ENCODE results near the gene ANO1. TPM values are rescaled to one million over a fixed set of nuclear protein-coding genes. Genes with fewer than 3 reads are reported as not detected.
A peak's percentile ranks its signal among the peaks of the same experiment; 100 is the strongest.

Gene ANO1
- total RNA-seq = 100 to 1,000 TPM in 1 of 2 donors, 10 to 100 TPM in 1; 65.6 to 136 TPM
- 10 to 100 TPM; 25.5 to 73.9 TPM for polyA plus RNA-seq
- long read RNA-seq, donor 1, partial matches to known transcripts = 45 of 97 reads
- long read RNA-seq, donor 1, other reads (novel, unspliced or antisense) = 52 of 97 reads
- long read RNA-seq, donor 2, partial matches to known transcripts = 13 of 25 reads
- long read RNA-seq, donor 2, other reads (novel, unspliced or antisense) = 12 of 25 reads

- intact Hi-C loops (cut with DNase I) = loop anchor here (2.0 to 5.0 kb wide), 4 partner anchors 91 to 161 kb away; no protein-coding TSS in a partner anchor
- Histone ChIP-seq H3K4me1 (ENCODE audit: control insufficient read depth in 1 of 2, insufficient read depth in 2 of 2, low read length in 2 of 2) (peaks cover 0 to 4% of the 10 kb centered on the region in 2 donors), H3K27ac (ENCODE audit: low read depth in 1 of 2, low read length in 2 of 2) (peak within 1 kb of the TSS; percentile 83 to 92), H3K4me3 (ENCODE audit: low read length in 2 of 2) (peak within 1 kb of the TSS; percentile 67 to 81), H3K9me3 (ENCODE audit: control insufficient read depth, low read length) (no peaks in the 10 kb centered on the region), H3K36me3 (ENCODE audit: control insufficient read depth in 1 of 2, insufficient read depth in 2 of 2, low read length in 1 of 2) (no peaks in the 10 kb centered on the region), H3K27me3 (ENCODE audit: control insufficient read depth in 1 of 2, insufficient read depth in 2 of 2, low read length in 1 of 2) (no peaks in the 10 kb centered on the region)
- 0% methylated on average over 52 to 87 of the region's 87 CpGs for WGBS, 2 donors
- DNase-seq (peak; percentile 50 to 83), ATAC-seq (ENCODE audit: low FRiP score) (no peak)
Observed at GRCh38 chr11:70078095-70078780, at the start of gene ANO1. TSS of gene ANO1 (plus strand) at chr11:70078317. CDS start at chr11:70078607, 290 bp downstream.

GRCh38 chr11:70029115-70029860, 48.8 kb upstream of the ANO1 start:
- peak overlapping the region in 1 of 2 donors; percentile 6 for H3K27ac ChIP-seq (ENCODE audit: low read depth in 1 of 2, low read length in 2 of 2)
- intact Hi-C loops (cut with DNase I) = no loop called here
- ATAC-seq (ENCODE audit: low FRiP score) = peak; percentile 39

GRCh38 chr11:70029861-70030380, 48.2 kb upstream of the ANO1 start:
- H3K4me3 ChIP-seq (ENCODE audit: low read length in 2 of 2) = no peak overlapping the region

More at GRCh38 chr11:70029115-70029860, 48.8 kb upstream of the ANO1 start:
- no peak overlapping the region for H3K4me3 ChIP-seq (ENCODE audit: low read length in 2 of 2)
- no peaks in the 10 kb centered on the region for H3K36me3 ChIP-seq (ENCODE audit: control insufficient read depth in 1 of 2, insufficient read depth in 2 of 2, low read length in 1 of 2)
- no peak for DNase-seq
- no peaks in the 10 kb centered on the region for H3K27me3 ChIP-seq (ENCODE audit: control insufficient read depth in 1 of 2, insufficient read depth in 2 of 2, low read length in 1 of 2)
- WGBS, 2 donors = 46 to 52% methylated on average over 14 of the region's 14 CpGs
- no peaks in the 10 kb centered on the region for H3K4me1 ChIP-seq (ENCODE audit: control insufficient read depth in 1 of 2, insufficient read depth in 2 of 2, low read length in 2 of 2)
- no peaks in the 10 kb centered on the region for H3K9me3 ChIP-seq (ENCODE audit: control insufficient read depth, low read length)

GRCh38 chr11:70030412-70030811, 47.7 kb upstream of the ANO1 start:
- 86 to 89% methylated on average over 7 of the region's 7 CpGs for WGBS, 2 donors
- H3K27me3 ChIP-seq (ENCODE audit: control insufficient read depth in 1 of 2, insufficient read depth in 2 of 2, low read length in 1 of 2) = no peaks in the 10 kb centered on the region
- no peak overlapping the region for H3K27ac ChIP-seq (ENCODE audit: low read depth in 1 of 2, low read length in 2 of 2)
- no peaks in the 10 kb centered on the region for H3K36me3 ChIP-seq (ENCODE audit: control insufficient read depth in 1 of 2, insufficient read depth in 2 of 2, low read length in 1 of 2)
- H3K9me3 ChIP-seq (ENCODE audit: control insufficient read depth, low read length) = no peaks in the 10 kb centered on the region
- ATAC-seq (ENCODE audit: low FRiP score) (no peak), DNase-seq (no peak)
- intact Hi-C loops (cut with DNase I) = no loop called here
- H3K4me3 ChIP-seq (ENCODE audit: low read length in 2 of 2) = no peak overlapping the region
- no peaks in the 10 kb centered on the region for H3K4me1 ChIP-seq (ENCODE audit: control insufficient read depth in 1 of 2, insufficient read depth in 2 of 2, low read length in 2 of 2)

More at GRCh38 chr11:70029861-70030380, 48.2 kb upstream of the ANO1 start:
- DNase-seq (no peak), ATAC-seq (ENCODE audit: low FRiP score) (peak; percentile 5)
- 24 to 40% methylated on average over 9 of the region's 9 CpGs for WGBS, 2 donors
- Histone ChIP-seq H3K27me3 (ENCODE audit: control insufficient read depth in 1 of 2, insufficient read depth in 2 of 2, low read length in 1 of 2) (no peaks in the 10 kb centered on the region), H3K36me3 (ENCODE audit: control insufficient read depth in 1 of 2, insufficient read depth in 2 of 2, low read length in 1 of 2) (no peaks in the 10 kb centered on the region), H3K27ac (ENCODE audit: low read depth in 1 of 2, low read length in 2 of 2) (peak overlapping the region in 1 of 2 donors; percentile 6), H3K9me3 (ENCODE audit: control insufficient read depth, low read length) (no peaks in the 10 kb centered on the region), H3K4me1 (ENCODE audit: control insufficient read depth in 1 of 2, insufficient read depth in 2 of 2, low read length in 2 of 2) (no peaks in the 10 kb centered on the region)
- intact Hi-C loops (cut with DNase I) = no loop called here

- WGBS, 2 donors = 88 to 93% methylated on average over 18 of the region's 18 CpGs
- no peak for DNase-seq
- intact Hi-C loops (cut with DNase I) = no loop called here
Observed at GRCh38 chr11:70031631-70032469, 46.3 kb upstream of the ANO1 start.

GRCh38 chr11:70032470-70032795, 45.7 kb upstream of the ANO1 start:
- 89 to 91% methylated on average over 6 of the region's 6 CpGs for WGBS, 2 donors
- Histone ChIP-seq H3K27me3 (ENCODE audit: control insufficient read depth in 1 of 2, insufficient read depth in 2 of 2, low read length in 1 of 2) (no peaks in the 10 kb centered on the region), H3K4me3 (ENCODE audit: low read length in 2 of 2) (no peak overlapping the region), H3K27ac (ENCODE audit: low read depth in 1 of 2, low read length in 2 of 2) (no peak overlapping the region), H3K36me3 (ENCODE audit: control insufficient read depth in 1 of 2, insufficient read depth in 2 of 2, low read length in 1 of 2) (peaks cover 0 to 2% of the 10 kb centered on the region in 2 donors), H3K4me1 (ENCODE audit: control insufficient read depth in 1 of 2, insufficient read depth in 2 of 2, low read length in 2 of 2) (no peaks in the 10 kb centered on the region), H3K9me3 (ENCODE audit: control insufficient read depth, low read length) (no peaks in the 10 kb centered on the region)
- intact Hi-C loops (cut with DNase I) = no loop called here
- no peak for ATAC-seq (ENCODE audit: low FRiP score)
- no peak for DNase-seq

More at GRCh38 chr11:70031631-70032469, 46.3 kb upstream of the ANO1 start:
- Histone ChIP-seq H3K36me3 (ENCODE audit: control insufficient read depth in 1 of 2, insufficient read depth in 2 of 2, low read length in 1 of 2) (peaks cover 0 to 2% of the 10 kb centered on the region in 2 donors), H3K9me3 (ENCODE audit: control insufficient read depth, low read length) (no peaks in the 10 kb centered on the region), H3K4me1 (ENCODE audit: control insufficient read depth in 1 of 2, insufficient read depth in 2 of 2, low read length in 2 of 2) (no peaks in the 10 kb centered on the region), H3K4me3 (ENCODE audit: low read length in 2 of 2) (no peak overlapping the region), H3K27ac (ENCODE audit: low read depth in 1 of 2, low read length in 2 of 2) (no peak overlapping the region), H3K27me3 (ENCODE audit: control insufficient read depth in 1 of 2, insufficient read depth in 2 of 2, low read length in 1 of 2) (no peaks in the 10 kb centered on the region)
- ATAC-seq (ENCODE audit: low FRiP score) = no peak

GRCh38 chr11:70032943-70033710, 45.0 kb upstream of the ANO1 start:
- Histone ChIP-seq H3K27me3 (ENCODE audit: control insufficient read depth in 1 of 2, insufficient read depth in 2 of 2, low read length in 1 of 2) (no peaks in the 10 kb centered on the region), H3K9me3 (ENCODE audit: control insufficient read depth, low read length) (no peaks in the 10 kb centered on the region), H3K36me3 (ENCODE audit: control insufficient read depth in 1 of 2, insufficient read depth in 2 of 2, low read length in 1 of 2) (peaks cover 0 to 2% of the 10 kb centered on the region in 2 donors), H3K4me3 (ENCODE audit: low read length in 2 of 2) (no peak overlapping the region), H3K27ac (ENCODE audit: low read depth in 1 of 2, low read length in 2 of 2) (no peak overlapping the region), H3K4me1 (ENCODE audit: control insufficient read depth in 1 of 2, insufficient read depth in 2 of 2, low read length in 2 of 2) (no peaks in the 10 kb centered on the region)
- ATAC-seq (ENCODE audit: low FRiP score) (no peak), DNase-seq (no peak)
- 94 to 95% methylated on average over 19 of the region's 19 CpGs for WGBS, 2 donors
- intact Hi-C loops (cut with DNase I) = no loop called here

Data from aorta (tissue), 5 donors.